PFSK-1 (cell line): ENCODE data around the gene ELSPBP1.

Source experiments
- POLR2AphosphoS5 ChIP-seq: IDR thresholded peaks from 2 replicates; pipeline ENCODE4 v1.6.1; 2012; ENCODE audit warnings: low read depth, mild to moderate bottlenecking, control low read depth, low read length, moderate library complexity
- REST ChIP-seq, 2 experiments: IDR thresholded peaks; 2 replicates each; pipeline versions ENCODE4 v1.6.1 to v1.8.0; 2011 to 2012; ENCODE audit warnings: low read depth in 2 of 2, low read length in 2 of 2, control low read depth in 1 of 2, inconsistent platforms in 1 of 2, mild to moderate bottlenecking in 1 of 2, moderate library complexity in 1 of 2; ENCODE audit not compliant: insufficient read depth in 1 of 2
- SIN3A ChIP-seq: IDR thresholded peaks from 2 replicates; pipeline ENCODE4 v1.6.1; 2012; ENCODE audit warnings: mild to moderate bottlenecking, low read length, moderate library complexity, borderline replicate concordance; ENCODE audit not compliant: insufficient read depth
- TAF1 ChIP-seq: IDR thresholded peaks from 2 replicates; pipeline ENCODE4 v1.6.1; 2012; ENCODE audit warnings: low read length, control low read depth, borderline replicate concordance; ENCODE audit not compliant: insufficient read depth

- TF ChIP-seq POLR2AphosphoS5 = no peak
- TF ChIP-seq TAF1 = no peak
- no peak for TF ChIP-seq SIN3A
- TF ChIP-seq REST (IDR thresholded peaks at IDR 0.05; ENCODE audit: insufficient read depth in 1 of 2, low read depth in 2 of 2, low read length in 2 of 2) = no peak
Measured at GRCh38 chr19:48044561-48044960, 50.1 kb downstream of the ELSPBP1 start.
